OCI-LY1 (cell line): ENCODE measurements around the gene FOXP3.

Experiments used
- H2AFZ ChIP-seq: fragments of 200-600 bp; sonication (generic), shearing (Covaris generic); 2 replicates; pipeline ENCODE4 v1.6.0; 2014; ENCODE audit warnings: antibody characterized with exemption, mild to moderate bottlenecking, low read length
- H3F3A ChIP-seq: fragments of 200-600 bp; sonication (generic), shearing (Covaris generic); 2 replicates; pipeline ENCODE4 v1.6.0; 2014; ENCODE audit warnings: mild to moderate bottlenecking, antibody characterized with exemption, low read length, moderate library complexity; ENCODE audit not compliant: insufficient read depth
- H3K27ac ChIP-seq: fragments of 200-600 bp; sonication (generic); 2 replicates; pipeline ENCODE4 v1.5.1; 2014; ENCODE audit warnings: low read length, mixed run types, mild to moderate bottlenecking, low read depth; ENCODE audit not compliant: poor library complexity, severe bottlenecking
- H3K27me3 ChIP-seq: fragments of 200-600 bp; sonication (generic); 2 replicates; pipeline ENCODE4 v1.6.0; 2014; ENCODE audit warnings: antibody characterized with exemption, mild to moderate bottlenecking, low read length, moderate library complexity; ENCODE audit not compliant: insufficient read depth
- H3K36me3 ChIP-seq: fragments of 200-600 bp; sonication (generic); 2 replicates; pipeline ENCODE4 v1.6.1; 2014; ENCODE audit warnings: mild to moderate bottlenecking, antibody characterized with exemption, low read length, moderate library complexity, mixed read lengths; ENCODE audit not compliant: insufficient read depth
- H3K4me1 ChIP-seq: fragments of 200-600 bp; sonication (generic); 2 replicates; pipeline ENCODE4 v1.5.1; 2014; ENCODE audit warnings: mild to moderate bottlenecking, low read length, moderate library complexity; ENCODE audit not compliant: insufficient read depth, severe bottlenecking
- H3K4me2 ChIP-seq: fragments of 200-600 bp; sonication (generic), shearing (Covaris generic); 2 replicates; pipeline ENCODE4 v1.6.1; 2014; ENCODE audit warnings: low read length
- H3K4me3 ChIP-seq: fragments of 200-600 bp; sonication (generic); 2 replicates; pipeline ENCODE4 v1.5.1; 2014; ENCODE audit warnings: low read length, low read depth, mild to moderate bottlenecking, mixed read lengths; ENCODE audit not compliant: poor library complexity, severe bottlenecking
- H3K79me2 ChIP-seq: fragments of 200-600 bp; shearing (Covaris generic); 2 replicates; pipeline ENCODE4 v1.6.1; 2016; ENCODE audit warnings: mixed run types, low read length, mixed read lengths; ENCODE audit not compliant: insufficient read depth
- H3K9ac ChIP-seq: fragments of 200-600 bp; sonication (generic), shearing (Covaris generic); 2 replicates; pipeline ENCODE4 v1.6.1; 2014; ENCODE audit warnings: mild to moderate bottlenecking, low read length, mixed read lengths
- H3K9me2 ChIP-seq: fragments of 200-600 bp; sonication (generic), shearing (Covaris generic); 2 replicates; pipeline ENCODE4 v1.6.1; 2014; ENCODE audit warnings: low read depth, mild to moderate bottlenecking, low read length, mixed read lengths
- H3K9me3 ChIP-seq: fragments of 200-600 bp; shearing (Covaris generic); 2 replicates; pipeline ENCODE4 v1.6.1; 2014; ENCODE audit warnings: low read length, mixed read lengths
- H4K20me1 ChIP-seq: fragments of 200-600 bp; sonication (generic), shearing (Covaris generic); 2 replicates; pipeline ENCODE4 v1.6.0; 2016; ENCODE audit warnings: mild to moderate bottlenecking, low read length; ENCODE audit not compliant: insufficient read depth
- EZH2 ChIP-seq: fragments of 200-600 bp; sonication (generic), shearing (Covaris generic); IDR thresholded peaks from 2 replicates; pipeline ENCODE4 v1.8.0; 2017; ENCODE audit warnings: borderline replicate concordance, mixed run types, mild to moderate bottlenecking, antibody characterized with exemption, low read length, moderate library complexity, mixed read lengths
- TF ChIP-seq, protein P1 (sequence below): fragments of 200-600 bp; sonication (generic), shearing (Covaris generic); IDR thresholded peaks from 2 replicates; pipeline ENCODE4 v1.5.1; 2017; ENCODE audit warnings: mild to moderate bottlenecking, antibody characterized with exemption, low read length, moderate library complexity, mixed read lengths

The FOXP3 gene

DNA sequence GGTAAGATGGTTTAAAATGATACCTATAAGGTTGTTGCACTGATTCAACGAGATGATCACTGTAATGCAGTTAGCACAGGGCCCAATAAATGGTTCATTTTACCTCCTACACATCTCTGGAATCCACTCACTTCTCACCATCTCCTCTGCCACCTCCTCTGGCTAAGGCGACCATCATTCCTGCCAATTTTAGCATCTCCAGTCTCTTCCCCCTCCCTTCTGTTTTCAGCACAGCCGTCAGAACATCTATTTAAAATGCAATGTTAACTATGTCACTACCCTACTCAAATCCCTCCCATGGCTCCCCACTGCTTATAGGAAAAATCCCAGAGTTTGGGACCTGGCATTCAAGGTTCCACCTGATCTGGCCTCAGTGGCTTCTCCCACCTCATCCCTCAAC lies 61.0 kb downstream of the FOXP3 start:
- Histone ChIP-seq H3K4me2 (no peak overlapping the region), H3K4me3 (no peak overlapping the region), H3K27ac (no peak overlapping the region), H4K20me1 (no peaks in the 10 kb centered on the region), H3K9me3 (no peaks in the 10 kb centered on the region), H2AFZ (no peak overlapping the region), H3K9me2 (no peaks in the 10 kb centered on the region), H3K9ac (no peak overlapping the region), H3K27me3 (no peaks in the 10 kb centered on the region), H3K4me1 (peaks cover 10% of the 10 kb centered on the region), H3F3A (no peaks in the 10 kb centered on the region), H3K36me3 (no peaks in the 10 kb centered on the region), H3K79me2 (no peaks in the 10 kb centered on the region)
- no peak for TF ChIP-seq EZH2
- TF ChIP-seq, protein P1, sequence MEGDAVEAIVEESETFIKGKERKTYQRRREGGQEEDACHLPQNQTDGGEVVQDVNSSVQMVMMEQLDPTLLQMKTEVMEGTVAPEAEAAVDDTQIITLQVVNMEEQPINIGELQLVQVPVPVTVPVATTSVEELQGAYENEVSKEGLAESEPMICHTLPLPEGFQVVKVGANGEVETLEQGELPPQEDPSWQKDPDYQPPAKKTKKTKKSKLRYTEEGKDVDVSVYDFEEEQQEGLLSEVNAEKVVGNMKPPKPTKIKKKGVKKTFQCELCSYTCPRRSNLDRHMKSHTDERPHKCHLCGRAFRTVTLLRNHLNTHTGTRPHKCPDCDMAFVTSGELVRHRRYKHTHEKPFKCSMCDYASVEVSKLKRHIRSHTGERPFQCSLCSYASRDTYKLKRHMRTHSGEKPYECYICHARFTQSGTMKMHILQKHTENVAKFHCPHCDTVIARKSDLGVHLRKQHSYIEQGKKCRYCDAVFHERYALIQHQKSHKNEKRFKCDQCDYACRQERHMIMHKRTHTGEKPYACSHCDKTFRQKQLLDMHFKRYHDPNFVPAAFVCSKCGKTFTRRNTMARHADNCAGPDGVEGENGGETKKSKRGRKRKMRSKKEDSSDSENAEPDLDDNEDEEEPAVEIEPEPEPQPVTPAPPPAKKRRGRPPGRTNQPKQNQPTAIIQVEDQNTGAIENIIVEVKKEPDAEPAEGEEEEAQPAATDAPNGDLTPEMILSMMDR: no peak

DNA sequence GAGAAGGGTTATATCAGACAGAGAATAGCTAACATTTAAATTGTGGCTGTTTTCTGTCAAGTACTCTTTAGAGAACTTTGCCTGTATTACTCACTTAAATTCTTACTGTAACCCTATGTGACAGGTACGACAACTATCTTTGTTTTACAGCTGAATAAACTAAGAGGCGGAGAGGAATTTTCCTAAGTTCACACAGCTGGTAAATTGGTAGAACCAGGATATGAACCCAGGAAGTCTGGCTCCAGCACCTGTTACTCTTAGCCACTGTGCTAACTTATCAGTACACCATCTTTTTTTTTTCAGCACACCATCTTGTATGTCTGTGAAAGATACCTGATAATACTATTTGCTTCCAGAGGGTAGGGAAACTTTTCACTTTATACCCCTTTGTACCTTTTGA lies 62.5 kb downstream of the FOXP3 start:
- H3K27me3 ChIP-seq: no peaks in the 10 kb centered on the region

More for the DNA sequence above, 62.5 kb downstream of the FOXP3 start:
- Histone ChIP-seq H3K36me3 (no peaks in the 10 kb centered on the region), H3K4me1 (peaks cover 10% of the 10 kb centered on the region), H3K4me3 (no peak overlapping the region), H3K79me2 (no peaks in the 10 kb centered on the region), H3K9me2 (no peaks in the 10 kb centered on the region), H4K20me1 (no peaks in the 10 kb centered on the region), H3F3A (no peaks in the 10 kb centered on the region), H3K9me3 (no peaks in the 10 kb centered on the region), H3K9ac (no peak overlapping the region), H3K27ac (no peak overlapping the region), H3K4me2 (no peak overlapping the region), H2AFZ (no peak overlapping the region)
- TF ChIP-seq, protein P1: no peak
- no peak for TF ChIP-seq EZH2
